SIG-M5 treated with dmso at 0.1 percent for 504 hours (cell line): ENCODE results near the gene CTNND2.

ENCODE experiments used
- DNase-seq: peaks from one replicate; lab custom pipeline; 2025; ENCODE audit not compliant: unreplicated experiment; lab: John Stamatoyannopoulos, UW

CTNND2 gene

GRCh38 chr5:11599499-11599898 lies 304.7 kb downstream of the CTNND2 start:
- DNase-seq, result no peak

DNA sequence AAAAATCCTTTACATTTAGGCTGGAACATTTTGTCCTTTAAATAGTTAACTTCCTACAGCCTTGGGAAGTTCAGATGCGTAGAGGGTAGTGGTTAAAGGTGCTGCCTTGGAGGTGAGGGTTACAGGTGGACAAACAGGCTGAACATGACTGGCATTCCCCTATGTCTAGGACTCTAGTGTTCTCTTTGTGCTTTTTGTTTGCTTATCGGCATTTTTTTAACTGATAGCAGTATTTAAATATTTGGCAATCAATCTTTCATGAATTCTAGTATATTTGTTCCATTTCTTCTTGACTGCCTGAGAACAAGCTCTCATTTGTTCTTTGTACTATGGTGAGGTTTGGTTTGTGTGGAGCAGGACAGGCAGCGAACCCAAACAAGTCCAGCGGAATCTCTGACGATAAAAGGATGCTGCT lies 307.6 kb downstream of the CTNND2 start:
- DNase-seq, result peak; percentile 44

GRCh38 chr5:11596185-11596584 lies 308.1 kb downstream of the CTNND2 start:
- no peak for DNase-seq

DNA sequence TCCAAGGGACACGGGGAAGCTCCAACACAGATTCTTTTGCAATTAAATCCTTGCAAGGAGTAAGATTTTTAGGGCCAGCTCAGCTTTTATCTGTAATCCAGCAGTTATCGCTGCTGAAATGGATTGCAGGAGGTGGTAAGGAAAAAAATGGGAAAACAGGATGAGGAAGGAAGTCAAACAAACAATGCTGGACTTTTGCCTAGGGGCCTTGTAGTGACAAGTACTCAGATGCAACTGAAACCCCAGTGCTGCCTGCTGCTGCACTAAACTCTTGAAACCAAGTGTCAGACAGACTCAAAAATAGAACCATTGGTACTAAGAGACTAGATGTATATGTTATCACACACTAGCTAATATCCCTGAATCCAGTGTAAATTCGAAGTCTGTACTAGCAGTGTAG lies 309.2 kb downstream of the CTNND2 start:
- no peak for DNase-seq

- no peak for DNase-seq
Measured at GRCh38 chr5:11594021-11594420, 310.2 kb downstream of the CTNND2 start.

DNA sequence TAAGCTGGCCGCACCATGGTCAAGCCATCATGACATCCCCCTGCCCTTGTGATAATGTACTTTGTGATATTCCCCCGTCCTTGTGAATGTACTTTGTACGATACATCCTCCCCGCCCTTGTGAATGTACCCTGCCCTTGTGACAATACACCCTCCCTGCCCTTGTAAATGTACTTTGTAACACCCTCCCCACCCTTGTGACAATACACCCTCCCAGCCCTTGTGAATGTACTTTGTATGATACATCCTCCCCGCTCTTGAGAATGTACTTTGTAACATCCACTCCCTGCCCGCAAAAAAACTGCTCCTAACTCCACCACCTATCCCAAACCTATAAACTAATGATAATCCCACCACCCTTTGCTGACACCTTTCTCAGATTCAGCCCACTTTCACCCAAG lies 313.8 kb downstream of the CTNND2 start:
- DNase-seq, result no peak

DNA sequence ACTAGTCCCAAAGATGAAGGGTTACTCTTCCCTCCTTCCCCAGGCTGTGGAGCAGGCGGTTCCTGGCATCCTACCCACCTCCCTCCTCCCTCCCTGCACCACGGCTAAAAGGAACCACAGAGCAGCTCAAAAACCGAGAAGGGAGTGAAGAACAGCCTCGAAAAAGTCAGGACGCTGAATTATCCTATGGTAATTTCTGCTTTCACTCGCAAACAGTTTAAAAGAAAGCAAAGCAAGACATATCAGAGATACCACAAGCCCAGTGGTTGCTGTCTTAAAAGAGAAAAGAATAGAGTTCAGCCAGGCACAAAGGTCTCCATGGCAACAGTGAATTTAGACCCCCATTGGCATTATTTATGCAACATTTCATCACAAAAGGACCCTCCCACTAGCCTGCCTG lies 315.4 kb downstream of the CTNND2 start:
- DNase-seq, result no peak

GRCh38 chr5:11584017-11584416 lies 320.2 kb downstream of the CTNND2 start:
- DNase-seq, result no peak

DNA sequence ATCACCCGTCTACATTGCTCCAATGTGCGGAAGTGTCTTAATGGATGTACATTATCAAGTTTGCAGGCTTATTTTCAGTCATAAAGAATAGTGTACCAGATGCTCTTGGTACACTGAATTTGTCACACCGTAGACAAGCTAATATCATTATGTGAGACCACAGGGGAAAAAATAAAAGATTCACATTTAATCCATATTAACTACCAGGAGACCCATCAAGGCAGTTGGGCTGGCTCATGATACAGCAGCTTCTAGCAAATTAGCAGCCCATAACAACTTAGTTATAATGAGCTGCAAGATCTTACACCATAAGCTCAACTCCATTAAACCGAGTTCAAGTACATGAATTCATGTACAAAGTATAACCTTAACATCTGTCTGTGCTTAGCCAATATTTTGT lies 324.9 kb downstream of the CTNND2 start:
- no peak for DNase-seq

GRCh38 chr5:11574787-11575186 lies 329.5 kb downstream of the CTNND2 start:
- DNase-seq, result no peak

DNA sequence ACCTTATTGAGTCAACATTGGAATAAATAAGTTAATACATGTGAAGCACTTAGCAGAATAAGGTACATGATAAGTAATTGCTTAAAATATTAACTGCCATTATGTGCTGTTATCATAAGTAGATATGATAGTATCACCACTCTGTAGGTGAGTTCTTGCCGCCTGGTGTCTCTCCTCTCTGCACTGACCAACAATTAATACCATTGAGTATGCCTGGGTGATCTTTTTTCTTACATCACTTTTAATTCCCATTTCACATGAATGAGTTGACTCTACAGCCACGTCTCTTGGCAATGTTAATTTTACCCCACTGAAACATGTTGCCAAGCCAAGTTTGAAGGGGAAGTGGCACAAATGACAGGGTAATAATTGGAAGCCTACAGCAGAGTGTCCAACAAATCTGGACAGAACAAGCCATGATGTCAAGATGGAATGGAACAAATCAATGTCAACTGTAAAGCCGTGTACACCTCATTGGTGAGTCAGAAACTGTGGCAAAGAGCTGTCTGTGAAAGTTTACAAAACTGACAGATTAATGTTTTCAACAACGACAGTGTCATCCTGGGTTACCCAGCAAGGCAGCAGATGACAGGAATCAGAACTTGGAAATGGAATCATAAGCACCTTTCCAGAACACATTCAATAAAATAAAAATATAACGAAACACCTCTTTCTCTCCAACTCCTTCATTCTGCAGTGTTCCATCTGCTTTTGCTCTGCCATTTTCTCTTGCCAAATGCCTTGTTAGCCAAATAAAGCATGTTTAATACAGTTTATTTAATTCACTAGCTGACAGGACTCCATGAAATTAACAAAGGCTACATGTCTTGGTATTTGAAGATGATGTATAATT lies 330.9 kb downstream of the CTNND2 start:
- no peak for DNase-seq

DNA sequence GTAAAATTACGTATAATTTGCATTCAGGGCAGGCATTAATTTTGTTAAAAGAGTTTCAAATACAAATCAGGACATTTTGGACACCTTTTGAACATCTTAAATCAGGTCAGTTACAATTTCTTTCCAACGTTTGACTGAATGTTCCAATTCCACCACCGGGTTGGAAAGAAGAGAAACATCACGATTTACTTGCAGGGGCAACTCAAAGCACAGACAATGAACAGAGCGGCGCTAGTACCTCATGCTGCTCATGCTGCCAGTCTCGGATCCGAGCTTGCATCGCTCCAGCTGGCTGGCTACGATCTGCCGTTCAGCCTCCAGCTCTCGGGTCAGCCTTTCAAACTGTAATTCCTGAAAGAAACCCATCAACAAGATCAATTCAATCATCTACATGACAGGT lies 339.5 kb downstream of the CTNND2 start:
- no peak for DNase-seq

DNA sequence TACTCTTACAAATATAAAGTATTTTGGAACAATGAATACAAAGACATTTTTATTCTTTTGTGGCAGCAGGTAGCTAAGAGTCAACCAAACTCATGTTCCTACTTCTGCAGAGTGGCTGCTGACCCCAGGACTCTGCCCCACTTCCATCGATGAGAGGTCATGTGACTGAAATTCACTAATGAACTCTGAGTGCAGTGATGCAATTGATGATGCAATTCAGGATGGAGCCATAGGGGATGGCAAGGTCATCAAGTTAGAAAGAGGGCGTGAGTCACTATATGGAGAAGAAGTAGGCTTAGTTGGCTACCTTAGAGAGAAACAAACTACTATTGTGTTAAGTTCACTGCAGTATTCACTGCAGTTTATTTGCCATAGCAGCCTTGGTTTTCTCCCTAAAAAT lies 340.4 kb downstream of the CTNND2 start:
- no peak for DNase-seq

- no peak for DNase-seq
Measured at GRCh38 chr5:11560915-11561697, 343.1 kb downstream of the CTNND2 start.

GRCh38 chr5:11557063-11557462 lies 347.2 kb downstream of the CTNND2 start:
- no peak for DNase-seq

DNA sequence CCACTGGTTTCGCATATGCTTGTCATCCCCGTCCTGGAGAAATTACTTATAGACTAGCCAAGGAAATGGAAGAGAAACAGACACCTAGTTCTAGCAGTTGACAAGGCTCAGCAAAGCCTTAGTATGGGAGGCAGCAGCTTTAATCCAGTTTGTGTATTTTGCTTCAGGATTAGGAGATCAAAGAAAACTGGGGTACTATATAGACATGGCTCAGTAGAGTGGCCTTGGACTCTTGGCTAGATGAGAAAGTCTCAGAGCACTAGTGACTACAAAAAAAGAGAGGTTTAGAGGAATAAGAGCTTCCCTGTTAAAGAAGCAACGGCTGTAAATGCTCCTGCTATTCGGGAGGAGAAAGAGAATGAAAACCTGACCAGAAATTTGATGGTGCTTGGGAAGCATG lies 349.1 kb downstream of the CTNND2 start:
- no peak for DNase-seq

DNA sequence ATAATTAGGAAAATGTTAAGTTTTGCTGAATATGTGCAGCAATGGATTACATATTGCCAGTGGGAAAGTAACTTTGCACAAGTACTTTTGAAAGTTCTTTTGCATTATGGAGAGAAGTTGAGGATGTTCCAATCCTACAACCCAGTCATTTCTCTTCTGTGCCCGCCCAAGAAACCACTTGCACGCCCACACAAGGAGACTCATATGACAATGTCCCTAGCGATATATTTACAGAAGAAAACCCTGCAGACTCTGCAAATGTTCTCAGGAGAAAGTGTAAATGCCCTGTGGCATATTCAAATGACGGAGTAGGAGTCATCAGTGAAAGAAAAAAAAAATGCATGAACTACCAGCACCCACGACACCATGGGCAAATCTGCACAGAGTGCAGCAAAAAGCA lies 356.5 kb downstream of the CTNND2 start:
- DNase-seq, result no peak

- DNase-seq, result no peak
Measured at GRCh38 chr5:11547140-11547539, 357.1 kb downstream of the CTNND2 start.

- DNase-seq, result no peak
Measured at GRCh38 chr5:11540112-11540511, 364.1 kb downstream of the CTNND2 start.

- DNase-seq, result no peak
Measured at GRCh38 chr5:11531811-11532555, 372.3 kb downstream of the CTNND2 start.

GRCh38 chr5:11528720-11529119 lies 375.5 kb downstream of the CTNND2 start:
- no peak for DNase-seq
